Ovary (tissue), 9 donors: ENCODE measurements around the gene SLC25A39. TPM values are rescaled to one million over a fixed set of nuclear protein-coding genes. Genes with fewer than 3 reads are reported as not detected.

Source experiments
- DNase-seq, 5 donors: peaks; one replicate each; pipeline ENCODE4 v3.0.0-alpha.2; 2019 to 2020
- H3K27ac ChIP-seq, 2 donors: fragments of 200-600 bp; one replicate each; pipeline versions ENCODE4 v1.5.1 to v1.8.0; 2019 to 2022
- H3K27me3 ChIP-seq: fragments of 200-600 bp; one replicate; pipeline ENCODE4 v1.8.0; 2022
- H3K36me3 ChIP-seq: fragments of 200-600 bp; sonication (generic); one replicate; pipeline ENCODE4 v1.5.1; 2019
- H3K4me1 ChIP-seq: one replicate; pipeline ENCODE4 v1.8.1; 2013; ENCODE audit warnings: mild to moderate bottlenecking, moderate library complexity; ENCODE audit not compliant: insufficient read depth
- H3K4me3 ChIP-seq: fragments of 200-600 bp; sonication (generic); one replicate; pipeline ENCODE4 v1.5.1; 2017
- H3K9me3 ChIP-seq, 2 donors: fragments of 200-600 bp in 1 of 2; sonication (generic) in 1 of 2; one replicate each; pipeline versions ENCODE4 v1.5.1 to v1.8.1; 2013 to 2019; ENCODE audit warnings: mild to moderate bottlenecking in 1 of 2, moderate library complexity in 1 of 2
- EP300 ChIP-seq: sonication (generic); formaldehyde crosslinking; IDR thresholded peaks from one replicate; pipeline ENCODE4 v1.6.1; 2017; ENCODE audit warnings: antibody characterized with exemption
- POLR2A ChIP-seq: fragments of 450-650 bp; IDR thresholded peaks from one replicate; pipeline ENCODE4 v1.6.1; 2017; ENCODE audit warnings: antibody characterized with exemption, mild to moderate bottlenecking, moderate library complexity
- WGBS, 3 donors: extraction: QIAGEN DNeasy Blood & Tissue Kit in 1 of 3; methylation state at CpG; one replicate each; pipeline versions ENCODE4 v1.1.5 to v1.1.7; 2013 to 2017; 5-methylcytosine and 5-hydroxymethylcytosine counted together
- intact Hi-C, 4 donors: fragments of 100-400 bp; cut with DNase I; formaldehyde crosslinking; loops; one replicate each; pipeline versions ENCODE4 v1.11.0 to v1.15.1; 2022 to 2023
- polyA plus RNA-seq, 2 donors: library from polyadenylated mRNA; stranded (reverse); fragments of 200-250 nt in 1 of 2; fragments of 350-450 nt in 1 of 2; fragmentation: Illumina TruSeq in 1 of 2; extraction: RNeasy Lipid Tissue Mini Kit (QIAGEN cat#74804) in 1 of 2; gene quantifications; one replicate each; pipeline ENCODE4 v1.2.3, GENCODE V29; 2013 to 2014
- total RNA-seq, 7 donors: library from RNA; depleted of rRNA in 2 of 7; stranded (reverse); fragments of >200 nt in 2 of 7; fragmentation: NEBNext Ultra II Directional in 3 of 7; extraction: Animal tissue kit (Norgen Biotek cat#: 25700) in 3 of 7; gene quantifications; one replicate each; pipeline versions ENCODE4 v1.1.0 to v1.2.4, GENCODE V29; 2016 to 2023
- TF ChIP-seq, protein P1 (sequence below), 3 donors: fragments of 450-650 bp in 2 of 3; fragments of 200-600 bp in 1 of 3; IDR thresholded peaks; one replicate each; pipeline versions ENCODE4 v1.5.1 to v1.8.0; 2016 to 2022; ENCODE audit warnings: antibody characterized with exemption in 3 of 3, mild to moderate bottlenecking in 1 of 3
- donor health status: DM: no; HTN: no; CAD: no; lungs with moderate emphysema.
- donor health status: DM: no; HTN: no; CAD: no.
- donor health status: Bipolar disorder and iron deficiency.
- donor health status: DM: yes; HTN: yes; CAD: no.
- donor health status: DM: no; HTN: no; CAD: no.
- donor health status: DM: yes; HTN: yes; CAD: no.

The SLC25A39 gene
- total and polyA plus RNA-seq, 9 donors: 15.9 to 111 (median 63.8) TPM

- Histone ChIP-seq H3K36me3 (no peaks in the 10 kb centered on the region), H3K4me1 (peaks cover 7% of the 10 kb centered on the region), H3K27ac (no peak overlapping the region), H3K9me3 (no peaks in the 10 kb centered on the region), H3K4me3 (no peak overlapping the region), H3K27me3 (no peaks in the 10 kb centered on the region)
- TF ChIP-seq, protein P1, sequence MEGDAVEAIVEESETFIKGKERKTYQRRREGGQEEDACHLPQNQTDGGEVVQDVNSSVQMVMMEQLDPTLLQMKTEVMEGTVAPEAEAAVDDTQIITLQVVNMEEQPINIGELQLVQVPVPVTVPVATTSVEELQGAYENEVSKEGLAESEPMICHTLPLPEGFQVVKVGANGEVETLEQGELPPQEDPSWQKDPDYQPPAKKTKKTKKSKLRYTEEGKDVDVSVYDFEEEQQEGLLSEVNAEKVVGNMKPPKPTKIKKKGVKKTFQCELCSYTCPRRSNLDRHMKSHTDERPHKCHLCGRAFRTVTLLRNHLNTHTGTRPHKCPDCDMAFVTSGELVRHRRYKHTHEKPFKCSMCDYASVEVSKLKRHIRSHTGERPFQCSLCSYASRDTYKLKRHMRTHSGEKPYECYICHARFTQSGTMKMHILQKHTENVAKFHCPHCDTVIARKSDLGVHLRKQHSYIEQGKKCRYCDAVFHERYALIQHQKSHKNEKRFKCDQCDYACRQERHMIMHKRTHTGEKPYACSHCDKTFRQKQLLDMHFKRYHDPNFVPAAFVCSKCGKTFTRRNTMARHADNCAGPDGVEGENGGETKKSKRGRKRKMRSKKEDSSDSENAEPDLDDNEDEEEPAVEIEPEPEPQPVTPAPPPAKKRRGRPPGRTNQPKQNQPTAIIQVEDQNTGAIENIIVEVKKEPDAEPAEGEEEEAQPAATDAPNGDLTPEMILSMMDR (IDR thresholded peaks at IDR 0.05): no peak
- TF ChIP-seq EP300: no peak
- TF ChIP-seq POLR2A: no peak
- no peak for DNase-seq
- intact Hi-C loops: loop anchor here in 2 of 4 donors (5.0 to 10.0 kb wide), 2 partner anchors 109 to 257 kb away; partner anchors contain the start of gene LSM12 (in 1 of the 2)
- WGBS, 3 donors: 83 to 91% (median 85%) methylated on average over 20 to 21 of the region's 21 CpGs
Observed at GRCh38 chr17:44321246-44322120, 3.1 kb downstream of the SLC25A39 start.

DNA sequence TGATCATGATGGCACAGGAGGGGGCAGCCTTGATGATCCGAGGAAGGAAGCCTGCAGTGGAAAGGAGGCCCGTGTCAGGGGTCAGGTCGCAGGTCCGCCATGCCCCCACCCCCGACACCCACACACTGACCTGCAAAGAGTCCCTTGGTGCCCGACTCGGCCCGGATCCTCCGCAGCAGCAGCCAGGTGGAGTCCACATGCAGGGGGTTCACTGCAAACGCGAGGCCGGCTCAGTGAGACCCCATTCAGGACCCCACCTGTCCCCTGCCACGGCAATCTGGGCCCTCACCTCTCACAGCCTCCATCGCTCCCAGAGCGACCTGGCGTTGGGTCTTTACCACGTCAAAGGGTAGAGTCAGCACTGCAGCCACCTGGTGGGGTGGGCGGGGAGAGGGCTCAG, 4.6 kb downstream of the SLC25A39 start:
- 77 to 81% (median 77%) methylated on average over 18 of the region's 18 CpGs for WGBS, 3 donors
- intact Hi-C loops: loop anchor here in 2 of 4 donors (5.0 to 10.0 kb wide), 2 partner anchors 108 to 255 kb away; partner anchors contain the start of gene LSM12 (in 1 of the 2)

GRCh38 chr17:44318077-44318892, 6.3 kb downstream of the SLC25A39 start:
- 61 to 68% (median 66%) methylated on average over 14 to 15 of the region's 15 CpGs for WGBS, 3 donors
- Histone ChIP-seq H3K36me3 (no peaks in the 10 kb centered on the region), H3K4me3 (no peak overlapping the region), H3K9me3 (no peaks in the 10 kb centered on the region), H3K4me1 (peaks cover 3% of the 10 kb centered on the region), H3K27ac (no peak overlapping the region), H3K27me3 (peaks cover 3% of the 10 kb centered on the region)
- TF ChIP-seq EP300 (no peak), POLR2A (no peak)
- TF ChIP-seq, protein P1 (IDR thresholded peaks at IDR 0.05): no peak
- intact Hi-C loops: no loop called here
- no peak for DNase-seq

More for the DNA sequence above, 4.6 kb downstream of the SLC25A39 start:
- no peak overlapping the region for H3K4me3 ChIP-seq
- H3K27ac ChIP-seq: no peak overlapping the region
- DNase-seq: no peak
- no peaks in the 10 kb centered on the region for H3K27me3 ChIP-seq
- peaks cover 7% of the 10 kb centered on the region for H3K4me1 ChIP-seq
- TF ChIP-seq EP300 (no peak), POLR2A (no peak)
- TF ChIP-seq, protein P1 (IDR thresholded peaks at IDR 0.05): no peak
- no peaks in the 10 kb centered on the region for H3K9me3 ChIP-seq
- no peaks in the 10 kb centered on the region for H3K36me3 ChIP-seq

DNA sequence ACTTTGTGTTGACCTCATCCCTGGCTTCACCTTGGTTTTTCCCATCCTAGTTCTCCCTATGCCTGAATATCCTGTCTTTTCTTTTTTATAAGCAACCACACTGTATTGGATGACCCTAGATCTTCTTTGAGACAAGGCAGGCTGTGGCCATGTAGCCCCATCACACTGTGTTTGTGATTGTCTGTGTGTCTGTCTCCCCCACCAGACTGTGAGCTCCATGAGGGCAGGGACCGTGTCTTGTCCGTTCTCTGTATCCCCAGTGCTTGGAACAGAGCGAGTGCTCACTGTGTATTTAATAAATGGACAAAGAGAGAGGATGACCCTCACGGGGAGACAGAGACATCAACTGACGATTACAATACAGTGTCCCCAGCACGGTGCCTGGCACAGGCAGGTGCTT, 7.1 kb downstream of the SLC25A39 start:
- H3K27me3 ChIP-seq: peaks cover 3% of the 10 kb centered on the region
- WGBS, 3 donors: 71 to 81% (median 74%) methylated on average over 6 of the region's 6 CpGs

More for the DNA sequence above, 7.1 kb downstream of the SLC25A39 start:
- no peak overlapping the region for H3K4me3 ChIP-seq
- H3K4me1 ChIP-seq: peaks cover 3% of the 10 kb centered on the region
- no peaks in the 10 kb centered on the region for H3K9me3 ChIP-seq
- DNase-seq: no peak
- intact Hi-C loops: no loop called here
- H3K27ac ChIP-seq: no peak overlapping the region
- no peaks in the 10 kb centered on the region for H3K36me3 ChIP-seq
- TF ChIP-seq EP300 (no peak), POLR2A (no peak)
- TF ChIP-seq, protein P1 (IDR thresholded peaks at IDR 0.05): no peak
